ENCODE data around the gene DHX15.
A peak's percentile ranks its signal among the peaks of the same experiment; 100 is the strongest.

Gene DHX15

GRCh38 chr4:24583451-24584210 is 723 bp downstream of the DHX15 start (continued):
- TF ChIP-seq ZNF404 (tag by site-specific recombination; IDR thresholded peaks at IDR 0.05) (no peak), ZNF274 (IDR thresholded peaks at IDR 0.05; ENCODE audit: low read length) (no peak), ZNF274 (tag by site-specific recombination; IDR thresholded peaks at IDR 0.05; ENCODE audit: borderline replicate concordance) (no peak), SALL2 (tag by site-specific recombination; IDR thresholded peaks at IDR 0.05; ENCODE audit: borderline replicate concordance) (no peak), GLIS1 (tag by site-specific recombination; IDR thresholded peaks at IDR 0.05) (no peak), ZXDB (tag by site-specific recombination; IDR thresholded peaks at IDR 0.05) (no peak), ZNF548 (tag by site-specific recombination; IDR thresholded peaks at IDR 0.05) (no peak), ZNF423 (tag by site-specific recombination; IDR thresholded peaks at IDR 0.05) (no peak), ZNF155 (tag by site-specific recombination; IDR thresholded peaks at IDR 0.05) (no peak), ZFP3 (tag by site-specific recombination; IDR thresholded peaks at IDR 0.05; ENCODE audit: low read depth) (no peak), AEBP2 (tag by site-specific recombination; IDR thresholded peaks at IDR 0.05; ENCODE audit: borderline replicate concordance) (no peak), ZNF221 (tag by site-specific recombination; IDR thresholded peaks at IDR 0.05; ENCODE audit: borderline replicate concordance) (no peak), ZNF169 (tag by site-specific recombination; IDR thresholded peaks at IDR 0.05) (no peak), EGR2 (tag by site-specific recombination; IDR thresholded peaks at IDR 0.05; ENCODE audit: low read depth) (peak; percentile 92), ZBTB7A (tag by site-specific recombination; IDR thresholded peaks at IDR 0.05; ENCODE audit: low read depth) (no peak), ZNF843 (tag by site-specific recombination; IDR thresholded peaks at IDR 0.05) (no peak), ZNF639 (tag by site-specific recombination; IDR thresholded peaks at IDR 0.05) (no peak), BCL11B (tag by site-specific recombination; IDR thresholded peaks at IDR 0.05; ENCODE audit: low read depth) (no peak), ZNF184 (tag by site-specific recombination; IDR thresholded peaks at IDR 0.05) (no peak), ZNF621 (tag by site-specific recombination; IDR thresholded peaks at IDR 0.05) (no peak), ZNF549 (tag by site-specific recombination; IDR thresholded peaks at IDR 0.05) (no peak), ZNF624 (tag by site-specific recombination; IDR thresholded peaks at IDR 0.05) (no peak), ZNF335 (tag by site-specific recombination; conservative IDR thresholded peaks at IDR 0.05) (no peak), ZNF610 (tag by site-specific recombination; IDR thresholded peaks at IDR 0.05; ENCODE audit: borderline replicate concordance) (no peak), ZNF76 (tag by site-specific recombination; IDR thresholded peaks at IDR 0.05; ENCODE audit: borderline replicate concordance, low read depth) (no peak), ZNF701 (tag by site-specific recombination; IDR thresholded peaks at IDR 0.05) (no peak), ZNF292 (tag by site-specific recombination; IDR thresholded peaks at IDR 0.05; ENCODE audit: borderline replicate concordance, low read depth) (no peak), BCL11A (tag by site-specific recombination; IDR thresholded peaks at IDR 0.05; ENCODE audit: low read depth) (no peak), ZNF121 (tag by site-specific recombination; IDR thresholded peaks at IDR 0.05) (no peak), ZNF670 (tag by site-specific recombination; IDR thresholded peaks at IDR 0.05; ENCODE audit: low read depth) (no peak), ZNF707 (tag by site-specific recombination; IDR thresholded peaks at IDR 0.05) (no peak), KLF8 (tag by site-specific recombination; IDR thresholded peaks at IDR 0.05) (peak; percentile 79)
- TF ChIP-seq, protein P1, sequence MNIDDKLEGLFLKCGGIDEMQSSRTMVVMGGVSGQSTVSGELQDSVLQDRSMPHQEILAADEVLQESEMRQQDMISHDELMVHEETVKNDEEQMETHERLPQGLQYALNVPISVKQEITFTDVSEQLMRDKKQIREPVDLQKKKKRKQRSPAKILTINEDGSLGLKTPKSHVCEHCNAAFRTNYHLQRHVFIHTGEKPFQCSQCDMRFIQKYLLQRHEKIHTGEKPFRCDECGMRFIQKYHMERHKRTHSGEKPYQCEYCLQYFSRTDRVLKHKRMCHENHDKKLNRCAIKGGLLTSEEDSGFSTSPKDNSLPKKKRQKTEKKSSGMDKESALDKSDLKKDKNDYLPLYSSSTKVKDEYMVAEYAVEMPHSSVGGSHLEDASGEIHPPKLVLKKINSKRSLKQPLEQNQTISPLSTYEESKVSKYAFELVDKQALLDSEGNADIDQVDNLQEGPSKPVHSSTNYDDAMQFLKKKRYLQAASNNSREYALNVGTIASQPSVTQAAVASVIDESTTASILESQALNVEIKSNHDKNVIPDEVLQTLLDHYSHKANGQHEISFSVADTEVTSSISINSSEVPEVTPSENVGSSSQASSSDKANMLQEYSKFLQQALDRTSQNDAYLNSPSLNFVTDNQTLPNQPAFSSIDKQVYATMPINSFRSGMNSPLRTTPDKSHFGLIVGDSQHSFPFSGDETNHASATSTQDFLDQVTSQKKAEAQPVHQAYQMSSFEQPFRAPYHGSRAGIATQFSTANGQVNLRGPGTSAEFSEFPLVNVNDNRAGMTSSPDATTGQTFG (tag by site-specific recombination; IDR thresholded peaks at IDR 0.05; ENCODE audit: borderline replicate concordance), result no peak
- TF ChIP-seq, protein P2, sequence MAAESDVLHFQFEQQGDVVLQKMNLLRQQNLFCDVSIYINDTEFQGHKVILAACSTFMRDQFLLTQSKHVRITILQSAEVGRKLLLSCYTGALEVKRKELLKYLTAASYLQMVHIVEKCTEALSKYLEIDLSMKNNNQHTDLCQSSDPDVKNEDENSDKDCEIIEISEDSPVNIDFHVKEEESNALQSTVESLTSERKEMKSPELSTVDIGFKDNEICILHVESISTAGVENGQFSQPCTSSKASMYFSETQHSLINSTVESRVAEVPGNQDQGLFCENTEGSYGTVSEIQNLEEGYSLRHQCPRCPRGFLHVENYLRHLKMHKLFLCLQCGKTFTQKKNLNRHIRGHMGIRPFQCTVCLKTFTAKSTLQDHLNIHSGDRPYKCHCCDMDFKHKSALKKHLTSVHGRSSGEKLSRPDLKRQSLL (tag by site-specific recombination; IDR thresholded peaks at IDR 0.05), result no peak

Data from HEK293 (cell line).